SU-DHL-6 (cell line): ENCODE results near the gene C19orf67.
"Not testable (repeated sequence)": the region's sequence is repeated elsewhere in the genome, so short reads cannot be mapped to it uniquely, and the experiment has no call there.

ENCODE experiments used
- H2AFZ ChIP-seq: fragments of 200-600 bp; sonication (generic); 2 replicates; pipeline ENCODE4 v1.6.1; 2014; ENCODE audit warnings: low read depth, mild to moderate bottlenecking, moderate library complexity, mixed read lengths, antibody characterized with exemption, low read length; ENCODE audit not compliant: severe bottlenecking
- H3F3A ChIP-seq: fragments of 200-600 bp; shearing (Covaris generic); 2 replicates; pipeline ENCODE4 v1.6.0; 2016; ENCODE audit warnings: antibody characterized with exemption, mild to moderate bottlenecking; ENCODE audit not compliant: insufficient read depth
- H3K27ac ChIP-seq: fragments of 200-600 bp; sonication (generic); 2 replicates; pipeline ENCODE4 v1.5.1; 2016; ENCODE audit warnings: low read depth, mild to moderate bottlenecking, low read length, moderate library complexity, mixed read lengths
- H3K27me3 ChIP-seq: fragments of 200-600 bp; sonication (generic), shearing (Covaris generic); 2 replicates; pipeline ENCODE4 v1.6.0; 2014; ENCODE audit warnings: mild to moderate bottlenecking, low read length
- H3K36me3 ChIP-seq: fragments of 200-600 bp; sonication (generic); 2 replicates; pipeline ENCODE4 v1.6.1; 2014; ENCODE audit warnings: mild to moderate bottlenecking, low read length, mixed read lengths
- H3K4me2 ChIP-seq: fragments of 300-600, 200-600 bp; shearing (Covaris generic), sonication (generic); 2 replicates; pipeline ENCODE4 v1.6.0; 2014; ENCODE audit warnings: low read length, low read depth, mild to moderate bottlenecking; ENCODE audit not compliant: poor library complexity, severe bottlenecking
- H3K4me3 ChIP-seq: fragments of 200-600 bp; sonication (generic); 2 replicates; pipeline ENCODE4 v1.5.1; 2014; ENCODE audit warnings: antibody characterized with exemption, low read length, mild to moderate bottlenecking, mixed read lengths; ENCODE audit not compliant: insufficient read depth, poor library complexity, severe bottlenecking
- H3K79me2 ChIP-seq: fragments of 200-600 bp; sonication (generic); 2 replicates; pipeline ENCODE4 v1.6.1; 2014; ENCODE audit warnings: mild to moderate bottlenecking, low read length, moderate library complexity; ENCODE audit not compliant: insufficient read depth
- H3K9ac ChIP-seq: fragments of 200-600 bp; sonication (generic); 2 replicates; pipeline ENCODE4 v1.7.0; 2014; ENCODE audit warnings: mild to moderate bottlenecking, low read length
- H3K9me2 ChIP-seq: fragments of 200-600 bp; sonication (generic); replicated peaks from 2 replicates; pipeline ENCODE4 v1.6.1; 2014; ENCODE audit warnings: low read length; ENCODE audit not compliant: insufficient read depth
- H3K9me3 ChIP-seq: fragments of 200-600 bp; sonication (generic); 2 replicates; pipeline ENCODE4 v1.6.1; 2014; ENCODE audit warnings: low read length, mixed read lengths; ENCODE audit not compliant: insufficient read depth
- H4K20me1 ChIP-seq: fragments of 200-600 bp; sonication (generic); 2 replicates; pipeline ENCODE4 v1.6.1; 2014; ENCODE audit warnings: low read depth, mild to moderate bottlenecking, antibody characterized with exemption, low read length, moderate library complexity, mixed read lengths
- EZH2phosphoT487 ChIP-seq: fragments of 200-600 bp; sonication (generic), shearing (Covaris generic); conservative IDR thresholded peaks from 2 replicates; pipeline ENCODE4 v1.6.1; 2018; ENCODE audit warnings: mild to moderate bottlenecking, antibody characterized with exemption, low read length, moderate library complexity, mixed read lengths
- TF ChIP-seq, protein P1 (sequence below): fragments of 200-600 bp; sonication (generic); IDR thresholded peaks from one replicate; pipeline ENCODE4 v1.5.1; 2017; ENCODE audit warnings: antibody characterized with exemption, mild to moderate bottlenecking, low read length, moderate library complexity; ENCODE audit not compliant: insufficient read depth, poor library complexity, severe bottlenecking

C19orf67 gene

DNA sequence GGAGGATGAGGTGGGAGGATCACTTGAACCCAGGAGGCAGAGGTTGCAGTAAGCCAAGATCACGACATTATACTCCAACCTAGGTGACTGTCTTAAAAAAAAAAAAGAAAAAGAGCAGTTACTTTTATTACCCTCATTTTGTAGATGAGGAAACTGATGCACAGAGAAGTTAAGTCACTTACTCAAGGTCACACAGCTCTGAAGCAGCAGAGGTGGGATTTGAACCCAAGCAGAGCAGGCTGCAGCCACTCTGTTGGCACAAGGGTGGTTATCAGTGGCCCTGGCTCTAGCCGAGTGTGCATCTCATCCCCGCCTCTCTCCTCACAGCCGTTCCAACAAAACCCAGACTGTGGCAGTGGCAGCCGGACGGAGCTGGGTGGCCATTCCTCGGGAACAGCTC, 46.4 kb downstream of the C19orf67 start:
- no peaks in the 10 kb centered on the region for H4K20me1 ChIP-seq
- H3K9ac ChIP-seq = no peak overlapping the region
- H3K36me3 ChIP-seq = no peaks in the 10 kb centered on the region
- no peaks in the 10 kb centered on the region for H3K27me3 ChIP-seq
- no peak for TF ChIP-seq EZH2phosphoT487
- H2AFZ ChIP-seq = no peak overlapping the region
- H3K4me2 ChIP-seq = no peak overlapping the region
- H3K79me2 ChIP-seq = no peaks in the 10 kb centered on the region
- no peak overlapping the region for H3K4me3 ChIP-seq
- H3K9me2 ChIP-seq = no peaks in the 10 kb centered on the region
- H3F3A ChIP-seq = no peaks in the 10 kb centered on the region
- H3K27ac ChIP-seq = no peak overlapping the region
- H3K9me3 ChIP-seq = no peaks in the 10 kb centered on the region

DNA sequence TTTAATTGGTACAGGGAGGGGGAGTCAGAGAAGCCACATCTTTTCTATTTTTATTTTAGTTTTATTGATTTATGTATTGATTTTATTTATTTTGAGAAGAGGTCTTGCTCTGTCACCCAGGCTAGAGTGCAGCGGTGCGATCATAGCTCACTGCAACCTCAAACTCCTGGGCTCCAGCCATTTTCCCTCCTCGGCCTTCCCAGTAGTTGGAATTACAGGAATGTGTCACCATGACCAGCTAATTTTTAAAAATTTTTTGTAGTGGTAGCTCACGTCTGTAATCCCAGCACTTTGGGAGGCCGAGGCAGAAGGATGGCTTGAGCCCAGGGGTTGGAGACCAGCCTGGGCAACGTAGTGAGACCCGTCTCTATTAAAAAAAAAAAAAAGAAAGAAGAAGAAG, 49.9 kb downstream of the C19orf67 start:
- Histone ChIP-seq H3K36me3 (no peaks in the 10 kb centered on the region), H4K20me1 (no peaks in the 10 kb centered on the region), H3K9ac (no peak overlapping the region), H3K27ac (no peak overlapping the region), H3K79me2 (no peaks in the 10 kb centered on the region), H3K9me3 (no peaks in the 10 kb centered on the region), H2AFZ (no peak overlapping the region), H3K4me2 (no peak overlapping the region), H3K4me3 (no peak overlapping the region), H3F3A (0 out of 2 replicates have a peak, but pooled peaks cover 4% of the 10 kb centered on the region), H3K9me2 (no peaks in the 10 kb centered on the region), H3K27me3 (no peaks in the 10 kb centered on the region)
- TF ChIP-seq, protein P1, sequence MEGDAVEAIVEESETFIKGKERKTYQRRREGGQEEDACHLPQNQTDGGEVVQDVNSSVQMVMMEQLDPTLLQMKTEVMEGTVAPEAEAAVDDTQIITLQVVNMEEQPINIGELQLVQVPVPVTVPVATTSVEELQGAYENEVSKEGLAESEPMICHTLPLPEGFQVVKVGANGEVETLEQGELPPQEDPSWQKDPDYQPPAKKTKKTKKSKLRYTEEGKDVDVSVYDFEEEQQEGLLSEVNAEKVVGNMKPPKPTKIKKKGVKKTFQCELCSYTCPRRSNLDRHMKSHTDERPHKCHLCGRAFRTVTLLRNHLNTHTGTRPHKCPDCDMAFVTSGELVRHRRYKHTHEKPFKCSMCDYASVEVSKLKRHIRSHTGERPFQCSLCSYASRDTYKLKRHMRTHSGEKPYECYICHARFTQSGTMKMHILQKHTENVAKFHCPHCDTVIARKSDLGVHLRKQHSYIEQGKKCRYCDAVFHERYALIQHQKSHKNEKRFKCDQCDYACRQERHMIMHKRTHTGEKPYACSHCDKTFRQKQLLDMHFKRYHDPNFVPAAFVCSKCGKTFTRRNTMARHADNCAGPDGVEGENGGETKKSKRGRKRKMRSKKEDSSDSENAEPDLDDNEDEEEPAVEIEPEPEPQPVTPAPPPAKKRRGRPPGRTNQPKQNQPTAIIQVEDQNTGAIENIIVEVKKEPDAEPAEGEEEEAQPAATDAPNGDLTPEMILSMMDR = no peak
- TF ChIP-seq EZH2phosphoT487 = no peak

- not testable (repeated sequence) for H3K27me3 ChIP-seq, H3K9ac ChIP-seq, H3K9me3 ChIP-seq, H4K20me1 ChIP-seq, H3K9me2 ChIP-seq, H3K4me3 ChIP-seq, H2AFZ ChIP-seq, H3K79me2 ChIP-seq, H3K27ac ChIP-seq, H3K36me3 ChIP-seq, H3F3A ChIP-seq, H3K4me2 ChIP-seq
Measured at GRCh38 chr19:14035159-14035558, 50.4 kb downstream of the C19orf67 start.

GRCh38 chr19:14033946-14034345, 51.6 kb downstream of the C19orf67 start:
- no peaks in the 10 kb centered on the region for H3K27me3 ChIP-seq
- H3K27ac ChIP-seq = no peak overlapping the region

More at GRCh38 chr19:14033946-14034345, 51.6 kb downstream of the C19orf67 start:
- H2AFZ ChIP-seq = no peak overlapping the region
- no peaks in the 10 kb centered on the region for H3K9me3 ChIP-seq
- no peak overlapping the region for H3K4me2 ChIP-seq
- H3K36me3 ChIP-seq = no peaks in the 10 kb centered on the region
- TF ChIP-seq, protein P1 = no peak
- no peak for TF ChIP-seq EZH2phosphoT487
- H3K9me2 ChIP-seq = no peaks in the 10 kb centered on the region
- H3K9ac ChIP-seq = no peak overlapping the region
- no peaks in the 10 kb centered on the region for H3K79me2 ChIP-seq
- H3F3A ChIP-seq = 0 out of 2 replicates have a peak, but pooled peaks cover 10% of the 10 kb centered on the region
- H3K4me3 ChIP-seq = no peak overlapping the region
- no peaks in the 10 kb centered on the region for H4K20me1 ChIP-seq
